ENCODE measurements around the gene SLCO1B3. TPM values are rescaled to one million over a fixed set of nuclear protein-coding genes. Genes with fewer than 3 reads are reported as not detected.

Gene SLCO1B3
- total and polyA plus RNA-seq, 2 of the 8 experiments (the other 6 are each of a cell fraction or from before 2014, with no cell fraction given): not detected

GRCh38 chr12:20963762-20964161 is 153.3 kb downstream of the SLCO1B3 start (continued):
- TF ChIP-seq CHD7 (IDR thresholded peaks at IDR 0.05; ENCODE audit: insufficient replicate concordance, low read length) (no peak), HDAC6 (IDR thresholded peaks at IDR 0.05; ENCODE audit: low read depth, low read length) (no peak), JUN (IDR thresholded peaks at IDR 0.05; ENCODE audit: low read depth, low read length) (no peak), PHF8 (conservative IDR thresholded peaks at IDR 0.05; ENCODE audit: low read depth, low read length) (no peak), CEBPB (IDR thresholded peaks at IDR 0.05; ENCODE audit: low read depth, low read length) (no peak), TEAD4 (IDR thresholded peaks at IDR 0.05; ENCODE audit: low read depth, low read length) (no peak), CBX8 (IDR thresholded peaks at IDR 0.05; ENCODE audit: borderline replicate concordance, low read depth, low read length) (no peak), TCF12 (IDR thresholded peaks at IDR 0.05; ENCODE audit: low read depth, low read length) (no peak), MAFK (IDR thresholded peaks at IDR 0.05; ENCODE audit: low read depth, low read length) (no peak)

All from H1 (cell line).